HG02623 (cell line): ENCODE measurements around the gene OST4.
"Not testable (repeated sequence)": the region's sequence is repeated elsewhere in the genome, so short reads cannot be mapped to it uniquely, and the experiment has no call there.

Source experiments
- ATAC-seq: cut with Tn5 transposase; IDR thresholded peaks from one replicate; pipeline ENCODE4 v1.9.1; 2021; ENCODE audit warnings: moderate library complexity; ENCODE audit not compliant: unreplicated experiment

Gene OST4

GRCh38 chr2:27080140-27080469 is 8.7 kb upstream of the OST4 start:
- ATAC-seq = no peak

GRCh38 chr2:27079233-27080139 is 8.0 kb upstream of the OST4 start:
- ATAC-seq = no peak

- no peak for ATAC-seq
Observed at GRCh38 chr2:27078267-27079194, 7.1 kb upstream of the OST4 start, which contains the start of gene EMILIN1. TSS of gene EMILIN1 (plus strand) at chr2:27078615. CDS start at chr2:27079066, 451 bp downstream.

- no peak for ATAC-seq
Observed at GRCh38 chr2:27077231-27077630, 5.8 kb upstream of the OST4 start.

GRCh38 chr2:27076323-27076722 is 4.9 kb upstream of the OST4 start:
- no peak for ATAC-seq

- not testable (repeated sequence) for ATAC-seq
Observed at GRCh38 chr2:27075566-27075871, 4.1 kb upstream of the OST4 start.

- no peak for ATAC-seq
Observed at GRCh38 chr2:27074738-27075565, 3.5 kb upstream of the OST4 start.

GRCh38 chr2:27073782-27074181 is 2.3 kb upstream of the OST4 start:
- no peak for ATAC-seq

- no peak for ATAC-seq
Observed at GRCh38 chr2:27072920-27073319, 1.5 kb upstream of the OST4 start.

- peak; percentile 7 for ATAC-seq
Observed at GRCh38 chr2:27071990-27072830, 756 bp upstream of the OST4 start.

- peak; percentile 1 for ATAC-seq
Observed at GRCh38 chr2:27070653-27071276, 689 bp downstream of the OST4 start.

GRCh38 chr2:27069961-27070618 is 1.4 kb downstream of the OST4 start:
- ATAC-seq = no peak

- no peak for ATAC-seq
Observed at GRCh38 chr2:27069436-27069835, 2.0 kb downstream of the OST4 start.

- ATAC-seq = no peak
Observed at GRCh38 chr2:27067385-27067784, 4.1 kb downstream of the OST4 start.

GRCh38 chr2:27065128-27065527 is 6.3 kb downstream of the OST4 start:
- ATAC-seq = no peak

GRCh38 chr2:27060323-27060722 is 11.1 kb downstream of the OST4 start:
- no peak for ATAC-seq

GRCh38 chr2:27059141-27059820 is 12.2 kb downstream of the OST4 start:
- ATAC-seq = no peak

- ATAC-seq = no peak
Observed at GRCh38 chr2:27058210-27058609, 13.2 kb downstream of the OST4 start.

GRCh38 chr2:27057184-27057583 is 14.3 kb downstream of the OST4 start:
- no peak for ATAC-seq
